BLaER1 (cell line): ENCODE data around the gene FRRS1.
A peak's percentile ranks its signal among the peaks of the same experiment; 100 is the strongest.

Experiments used
- H3K27ac ChIP-seq: shearing (Covaris generic); formaldehyde crosslinking; 2 replicates; pipeline ENCODE4 v1.8.1; 2022
- H3K27me3 ChIP-seq: shearing (Covaris generic); formaldehyde crosslinking; 2 replicates; pipeline ENCODE4 v1.8.1; 2022
- H3K36me3 ChIP-seq: shearing (Covaris generic); formaldehyde crosslinking; 2 replicates; pipeline ENCODE4 v1.8.1; 2022
- H3K4me1 ChIP-seq: shearing (Covaris generic); formaldehyde crosslinking; 2 replicates; pipeline ENCODE4 v1.8.1; 2022
- H3K4me2 ChIP-seq: shearing (Covaris generic); formaldehyde crosslinking; 2 replicates; pipeline ENCODE4 v1.8.1; 2022
- H3K4me3 ChIP-seq: shearing (Covaris generic); formaldehyde crosslinking; 2 replicates; pipeline ENCODE4 v1.8.1; 2022
- H3K9ac ChIP-seq: shearing (Covaris generic); formaldehyde crosslinking; 2 replicates; pipeline ENCODE4 v1.8.1; 2022
- H3K9me3 ChIP-seq: shearing (Covaris generic); formaldehyde crosslinking; 2 replicates; pipeline ENCODE4 v1.8.1; 2022
- H4K20me1 ChIP-seq: shearing (Covaris generic); formaldehyde crosslinking; 2 replicates; pipeline ENCODE4 v1.8.1; 2022
- Cebpa-rat ChIP-seq: shearing (Covaris generic); IDR thresholded peaks from 2 replicates; pipeline ENCODE4 v1.8.1; 2022

Gene FRRS1

DNA sequence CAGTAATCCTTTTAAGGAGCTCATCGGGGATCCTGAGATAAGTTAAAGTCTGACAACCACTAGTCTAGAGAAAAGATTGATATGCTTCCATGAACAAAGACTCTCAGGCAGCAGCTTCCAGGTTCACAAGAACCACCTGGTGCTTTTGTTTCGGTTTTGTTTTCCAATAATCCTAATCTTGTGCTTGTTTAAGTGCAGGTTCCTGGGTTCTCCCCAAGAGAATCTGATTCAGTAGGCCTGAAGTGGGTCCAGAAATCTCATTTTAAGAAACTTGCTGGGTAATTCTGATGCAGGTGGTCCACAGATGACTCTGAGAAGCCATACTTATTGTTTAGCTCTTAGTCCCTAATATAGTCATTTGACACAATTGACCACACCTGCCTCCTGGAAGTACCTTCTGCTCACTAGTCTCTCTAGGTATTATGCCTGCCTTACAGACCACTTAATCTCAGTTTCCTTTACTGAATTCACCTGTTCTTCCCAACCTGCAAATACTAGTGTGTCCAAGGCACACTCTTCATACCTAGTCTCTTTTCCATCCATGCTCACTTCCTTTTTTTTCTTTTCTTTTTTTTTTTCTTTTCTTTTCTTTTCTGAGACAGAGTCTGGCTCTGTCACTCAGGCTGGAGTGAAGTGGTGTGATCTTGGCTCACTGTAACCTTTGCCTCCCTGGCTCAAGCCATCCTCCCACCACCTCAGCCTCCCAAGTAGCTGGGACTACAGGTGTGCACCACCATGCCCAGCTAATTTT, 20.5 kb upstream of the FRRS1 start:
- Histone ChIP-seq H3K4me3 (no peak overlapping the region), H3K27me3 (no peaks in the 10 kb centered on the region), H4K20me1 (no peaks in the 10 kb centered on the region), H3K27ac (no peak overlapping the region), H3K4me1 (peaks cover 33% of the 10 kb centered on the region), H3K4me2 (0 out of 2 replicates have a peak overlapping the region, but pooled peaks have one; percentile 4), H3K36me3 (no peaks in the 10 kb centered on the region), H3K9ac (no peak overlapping the region), H3K9me3 (no peaks in the 10 kb centered on the region)
- no peak for TF ChIP-seq Cebpa-rat

DNA sequence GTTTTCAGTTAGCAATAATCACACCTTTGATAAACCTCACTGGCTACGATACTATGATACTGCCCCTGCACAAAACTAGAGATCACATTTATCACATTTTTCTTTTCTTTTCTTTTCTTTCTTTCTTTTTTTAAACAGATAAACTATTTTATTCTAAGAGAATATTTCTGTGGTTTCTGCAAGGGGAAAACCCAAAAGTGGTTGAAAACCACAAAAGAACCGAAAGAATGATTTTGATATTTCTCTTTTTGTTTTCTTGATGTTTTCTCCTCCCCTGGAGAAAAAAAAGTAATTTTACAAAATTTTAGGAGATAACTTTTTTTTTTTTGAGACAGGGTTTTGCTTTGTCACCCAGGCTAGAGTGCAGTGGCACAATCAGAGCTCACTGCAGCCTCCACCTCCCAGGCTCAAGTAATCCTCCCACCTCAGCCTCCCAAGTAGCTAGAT, 18.4 kb upstream of the FRRS1 start:
- TF ChIP-seq Cebpa-rat: no peak
- no peaks in the 10 kb centered on the region for H4K20me1 ChIP-seq
- H3K4me2 ChIP-seq: peak overlapping the region; percentile 74
- 0 out of 2 replicates have a peak overlapping the region, but pooled peaks have one; percentile 24 for H3K9ac ChIP-seq
- no peaks in the 10 kb centered on the region for H3K27me3 ChIP-seq
- no peaks in the 10 kb centered on the region for H3K9me3 ChIP-seq
- no peak overlapping the region for H3K4me3 ChIP-seq
- no peaks in the 10 kb centered on the region for H3K36me3 ChIP-seq
- H3K27ac ChIP-seq: 0 out of 2 replicates have a peak overlapping the region, but pooled peaks have one; percentile 3
- peaks cover 33% of the 10 kb centered on the region for H3K4me1 ChIP-seq

DNA sequence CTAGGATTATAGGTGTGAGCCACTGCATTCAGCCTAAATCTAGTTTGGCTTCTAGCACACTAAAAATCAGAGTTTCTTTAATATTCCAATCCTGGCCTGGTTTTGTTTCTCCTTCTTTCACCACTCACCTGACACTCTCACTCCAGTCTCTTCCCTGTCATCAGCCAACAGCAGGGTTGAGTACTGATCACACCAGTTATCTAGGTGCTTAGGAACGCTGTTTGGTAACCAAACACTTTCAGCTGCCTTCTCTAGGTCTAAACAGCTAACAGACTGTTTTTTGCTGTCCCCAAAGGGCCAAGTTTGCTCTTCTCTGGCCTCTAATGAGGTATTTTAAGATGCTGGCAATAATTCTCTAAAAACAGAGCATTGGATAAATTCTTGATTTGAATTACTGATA, 17.7 kb upstream of the FRRS1 start:
- 0 out of 2 replicates have a peak overlapping the region, but pooled peaks have one; percentile 3 for H3K27ac ChIP-seq
- no peak overlapping the region for H3K4me3 ChIP-seq
- H3K4me1 ChIP-seq: peaks cover 33% of the 10 kb centered on the region
- H3K27me3 ChIP-seq: no peaks in the 10 kb centered on the region
- H3K9ac ChIP-seq: no peak overlapping the region
- H3K4me2 ChIP-seq: peak overlapping the region; percentile 74
- no peaks in the 10 kb centered on the region for H4K20me1 ChIP-seq
- no peaks in the 10 kb centered on the region for H3K9me3 ChIP-seq
- TF ChIP-seq Cebpa-rat: no peak
- no peaks in the 10 kb centered on the region for H3K36me3 ChIP-seq

DNA sequence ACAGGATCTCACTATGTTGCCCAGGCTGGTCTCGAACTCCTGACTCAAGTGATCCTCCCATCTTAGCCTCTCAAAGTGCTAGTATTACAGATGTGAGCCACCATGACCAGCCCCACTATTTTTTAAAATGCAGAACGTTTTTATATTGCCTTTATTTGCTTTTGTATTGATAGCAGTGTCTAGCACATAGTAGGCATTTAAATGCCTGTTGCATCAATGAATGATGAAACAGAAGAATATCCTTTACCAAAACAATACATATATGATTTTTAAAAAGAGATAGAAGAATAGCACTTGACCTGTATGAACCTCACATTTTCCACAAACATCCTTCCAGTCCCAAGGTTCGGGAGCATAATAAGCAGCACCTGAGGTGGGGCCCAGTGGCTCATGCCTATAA, 16.5 kb upstream of the FRRS1 start:
- Histone ChIP-seq H3K4me2 (no peak overlapping the region), H4K20me1 (no peaks in the 10 kb centered on the region), H3K4me3 (no peak overlapping the region), H3K36me3 (no peaks in the 10 kb centered on the region), H3K9ac (no peak overlapping the region), H3K9me3 (no peaks in the 10 kb centered on the region), H3K4me1 (peaks cover 33% of the 10 kb centered on the region), H3K27ac (no peak overlapping the region), H3K27me3 (no peaks in the 10 kb centered on the region)
- TF ChIP-seq Cebpa-rat: no peak

DNA sequence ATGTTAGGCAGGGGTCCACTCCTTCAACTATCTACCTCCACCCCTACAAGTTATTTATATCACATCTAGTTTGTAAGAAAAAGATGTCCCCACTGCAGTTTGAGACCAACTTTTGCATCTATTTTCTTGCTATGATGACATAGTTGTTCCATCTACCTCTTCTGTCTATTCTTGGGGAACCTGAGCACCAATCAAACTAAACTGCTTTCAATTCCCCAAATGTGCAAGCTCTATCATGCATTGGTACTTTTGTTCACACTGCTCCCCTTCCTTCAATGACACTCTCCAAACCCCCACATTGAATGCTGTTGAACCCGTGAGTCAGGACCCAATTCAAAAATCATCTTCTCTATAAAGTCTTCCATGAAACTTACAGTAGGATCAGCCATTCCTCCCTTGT, 16.0 kb upstream of the FRRS1 start:
- Histone ChIP-seq H3K4me2 (no peak overlapping the region), H3K27me3 (no peaks in the 10 kb centered on the region), H3K27ac (no peak overlapping the region), H3K9me3 (no peaks in the 10 kb centered on the region), H4K20me1 (no peaks in the 10 kb centered on the region), H3K36me3 (no peaks in the 10 kb centered on the region), H3K4me3 (no peak overlapping the region), H3K9ac (no peak overlapping the region), H3K4me1 (peaks cover 33% of the 10 kb centered on the region)
- TF ChIP-seq Cebpa-rat: no peak

DNA sequence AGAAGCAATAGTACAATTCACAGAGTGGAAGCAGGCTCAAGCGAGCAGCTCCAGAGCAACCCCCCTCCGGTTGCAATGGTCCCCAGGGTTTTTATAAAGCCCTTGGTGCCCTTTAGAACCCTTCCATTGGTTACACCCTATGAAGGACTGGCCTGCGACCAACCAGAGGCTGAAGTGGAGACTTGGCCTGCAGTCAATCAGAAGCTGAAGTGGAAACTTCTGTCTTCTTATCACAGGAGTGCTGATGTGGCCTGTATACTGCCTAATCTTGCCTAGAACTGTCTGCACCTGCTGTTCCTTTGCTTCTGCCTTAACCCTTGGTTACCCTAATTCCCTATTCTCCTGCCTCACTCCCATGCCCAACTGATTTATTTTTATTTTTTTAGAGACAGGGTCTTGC, 15.4 kb upstream of the FRRS1 start:
- Histone ChIP-seq H3K27ac (no peak overlapping the region), H4K20me1 (no peaks in the 10 kb centered on the region), H3K9me3 (no peaks in the 10 kb centered on the region), H3K27me3 (no peaks in the 10 kb centered on the region), H3K36me3 (no peaks in the 10 kb centered on the region), H3K4me3 (no peak overlapping the region), H3K9ac (no peak overlapping the region), H3K4me2 (no peak overlapping the region), H3K4me1 (peaks cover 30% of the 10 kb centered on the region)
- TF ChIP-seq Cebpa-rat: no peak

DNA sequence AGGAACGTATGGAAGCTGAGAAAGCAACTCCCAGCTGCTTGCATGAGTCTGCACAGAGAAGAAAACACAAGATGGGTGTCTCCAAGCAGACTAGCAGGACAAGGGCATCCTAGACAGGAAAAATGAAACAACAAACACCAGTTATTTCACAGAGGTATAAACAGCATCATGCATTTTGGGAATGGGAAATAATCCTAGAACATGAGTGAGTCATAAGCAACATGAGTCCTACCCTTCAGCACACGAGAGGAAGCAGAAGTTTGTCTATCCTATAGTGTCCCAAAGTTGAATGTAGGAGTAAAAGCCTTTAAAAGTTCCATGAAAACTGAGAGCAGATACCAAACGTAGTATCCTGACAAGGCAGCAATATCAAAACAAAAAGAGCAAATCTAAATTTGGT, 11.3 kb upstream of the FRRS1 start:
- Histone ChIP-seq H3K36me3 (no peaks in the 10 kb centered on the region), H4K20me1 (no peaks in the 10 kb centered on the region), H3K9ac (no peak overlapping the region), H3K4me2 (no peak overlapping the region), H3K27ac (no peak overlapping the region), H3K9me3 (no peaks in the 10 kb centered on the region), H3K4me1 (no peaks in the 10 kb centered on the region), H3K27me3 (no peaks in the 10 kb centered on the region), H3K4me3 (no peak overlapping the region)
- TF ChIP-seq Cebpa-rat: no peak

DNA sequence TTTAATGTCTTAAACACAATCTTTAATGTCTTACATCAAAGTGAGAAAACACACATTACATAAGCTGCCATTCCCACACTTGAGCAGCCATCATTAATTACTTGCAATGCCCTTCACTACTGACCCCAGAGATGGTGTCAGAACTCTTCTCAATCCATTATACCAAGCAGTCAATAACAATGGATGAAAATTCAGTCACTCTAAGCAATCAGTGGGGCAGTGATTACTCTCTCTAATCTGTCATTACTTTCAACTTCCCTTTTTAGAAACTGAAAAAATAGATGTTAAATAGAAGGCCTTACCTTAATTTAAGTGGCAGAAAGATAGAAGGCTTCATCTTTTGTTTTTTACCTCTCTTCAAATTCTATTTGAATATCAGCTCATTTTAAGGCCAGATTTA, 9.7 kb upstream of the FRRS1 start:
- Histone ChIP-seq H3K27ac (no peak overlapping the region), H3K4me2 (no peak overlapping the region), H3K27me3 (no peaks in the 10 kb centered on the region), H4K20me1 (no peaks in the 10 kb centered on the region), H3K4me1 (no peaks in the 10 kb centered on the region), H3K36me3 (no peaks in the 10 kb centered on the region), H3K9me3 (no peaks in the 10 kb centered on the region), H3K4me3 (no peak overlapping the region), H3K9ac (no peak overlapping the region)
- no peak for TF ChIP-seq Cebpa-rat

DNA sequence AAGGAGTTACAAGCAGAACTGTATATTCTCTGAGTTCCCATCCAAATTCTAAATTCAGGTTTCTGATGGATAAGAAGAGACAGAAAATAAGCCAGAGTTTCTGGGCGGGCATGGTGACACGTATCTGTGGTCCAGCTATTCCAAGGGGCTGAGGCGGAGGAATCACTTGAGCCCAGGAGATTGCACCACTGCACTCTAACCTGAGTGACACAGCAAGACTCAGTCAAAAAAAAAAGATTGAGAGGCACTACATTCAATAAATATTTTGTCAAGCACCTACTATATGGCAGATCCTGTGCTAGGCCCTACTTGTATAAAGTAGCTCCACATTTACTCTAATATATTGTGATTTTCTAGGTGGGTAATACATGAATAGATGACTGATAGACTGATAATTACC, 6.4 kb upstream of the FRRS1 start:
- H3K4me1 ChIP-seq: no peaks in the 10 kb centered on the region
- H3K4me3 ChIP-seq: no peak overlapping the region
- no peaks in the 10 kb centered on the region for H3K9me3 ChIP-seq
- no peak overlapping the region for H3K27ac ChIP-seq
- H3K9ac ChIP-seq: no peak overlapping the region
- no peak for TF ChIP-seq Cebpa-rat
- H3K36me3 ChIP-seq: no peaks in the 10 kb centered on the region
- H3K27me3 ChIP-seq: no peaks in the 10 kb centered on the region
- no peak overlapping the region for H3K4me2 ChIP-seq
- no peaks in the 10 kb centered on the region for H4K20me1 ChIP-seq

DNA sequence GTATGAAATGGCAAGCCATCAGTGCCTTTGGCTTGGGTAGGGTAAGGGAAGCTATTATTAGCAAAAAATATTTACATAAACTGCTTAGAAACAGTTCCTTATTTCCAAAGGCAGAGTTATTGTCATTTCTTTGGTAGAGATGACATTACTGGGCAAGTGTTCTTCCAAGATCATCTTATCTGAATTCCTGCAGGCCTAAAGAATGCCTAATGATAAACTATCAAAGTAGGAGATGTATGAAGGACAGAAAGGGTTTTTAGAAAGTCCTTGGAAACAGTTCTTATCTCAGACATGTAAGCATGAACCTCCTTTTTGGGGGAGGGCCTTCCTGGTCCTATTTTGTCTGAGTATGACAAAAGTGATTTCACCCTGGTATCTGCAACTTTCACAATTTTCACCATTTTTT, 5.1 kb upstream of the FRRS1 start:
- 0 out of 2 replicates have a peak, but pooled peaks cover 6% of the 10 kb centered on the region for H3K4me1 ChIP-seq
- H3K36me3 ChIP-seq: no peaks in the 10 kb centered on the region
- no peak overlapping the region for H3K27ac ChIP-seq
- H3K27me3 ChIP-seq: no peaks in the 10 kb centered on the region
- TF ChIP-seq Cebpa-rat: no peak
- no peak overlapping the region for H3K4me3 ChIP-seq
- H3K9me3 ChIP-seq: no peaks in the 10 kb centered on the region
- H3K9ac ChIP-seq: no peak overlapping the region
- H4K20me1 ChIP-seq: no peaks in the 10 kb centered on the region
- no peak overlapping the region for H3K4me2 ChIP-seq
